ENCODE measurements around the gene FDXR.
"Not testable (repeated sequence)": the region's sequence is repeated elsewhere in the genome, so short reads cannot be mapped to it uniquely, and the experiment has no call there.

Gene FDXR, protein sequence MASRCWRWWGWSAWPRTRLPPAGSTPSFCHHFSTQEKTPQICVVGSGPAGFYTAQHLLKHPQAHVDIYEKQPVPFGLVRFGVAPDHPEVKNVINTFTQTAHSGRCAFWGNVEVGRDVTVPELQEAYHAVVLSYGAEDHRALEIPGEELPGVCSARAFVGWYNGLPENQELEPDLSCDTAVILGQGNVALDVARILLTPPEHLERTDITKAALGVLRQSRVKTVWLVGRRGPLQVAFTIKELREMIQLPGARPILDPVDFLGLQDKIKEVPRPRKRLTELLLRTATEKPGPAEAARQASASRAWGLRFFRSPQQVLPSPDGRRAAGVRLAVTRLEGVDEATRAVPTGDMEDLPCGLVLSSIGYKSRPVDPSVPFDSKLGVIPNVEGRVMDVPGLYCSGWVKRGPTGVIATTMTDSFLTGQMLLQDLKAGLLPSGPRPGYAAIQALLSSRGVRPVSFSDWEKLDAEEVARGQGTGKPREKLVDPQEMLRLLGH
- total RNA-seq: 7.2 to 13.9 (median 12.2) reads per million in 4 experiments

DNA sequence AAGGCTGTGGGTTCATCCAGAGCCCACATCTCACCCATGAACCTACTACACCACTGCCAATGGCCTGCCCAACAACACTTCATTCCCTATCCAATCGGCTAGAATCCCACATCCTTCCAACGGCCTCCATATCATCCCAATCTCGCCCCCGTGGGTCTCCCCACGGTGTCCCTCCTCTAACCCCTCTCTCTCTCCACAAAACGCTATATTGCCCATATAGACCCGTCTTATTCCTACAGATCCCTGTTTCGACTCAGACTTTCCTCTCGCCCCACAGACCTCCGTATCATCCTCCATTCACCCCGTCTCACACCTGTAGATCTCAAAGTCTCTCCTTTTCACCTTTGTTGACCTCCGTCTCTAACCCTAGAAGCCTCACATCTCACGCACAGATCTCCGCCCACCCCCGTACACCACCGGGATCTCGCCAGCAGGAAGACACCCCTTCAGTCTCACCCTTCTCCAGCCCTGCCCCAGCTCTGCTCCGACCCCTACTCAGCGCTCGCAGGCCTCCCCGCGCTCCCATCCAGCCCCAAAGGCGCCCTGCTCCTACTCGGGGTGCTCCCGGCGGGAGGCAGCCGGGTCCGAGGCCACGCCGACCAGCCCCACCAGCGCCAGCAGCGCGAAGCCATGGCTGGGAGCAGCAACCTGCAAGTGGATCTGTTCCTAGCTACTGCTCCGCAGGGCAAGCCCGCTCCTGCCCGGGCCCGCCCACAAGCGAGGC lies at the start of gene FDXR:
Gene FDXR (minus strand): TSS at position 682 of the 724 bp plus-strand sequence. CDS start 50 bp downstream, at position 632.
- DNase-seq: no peak

DNA sequence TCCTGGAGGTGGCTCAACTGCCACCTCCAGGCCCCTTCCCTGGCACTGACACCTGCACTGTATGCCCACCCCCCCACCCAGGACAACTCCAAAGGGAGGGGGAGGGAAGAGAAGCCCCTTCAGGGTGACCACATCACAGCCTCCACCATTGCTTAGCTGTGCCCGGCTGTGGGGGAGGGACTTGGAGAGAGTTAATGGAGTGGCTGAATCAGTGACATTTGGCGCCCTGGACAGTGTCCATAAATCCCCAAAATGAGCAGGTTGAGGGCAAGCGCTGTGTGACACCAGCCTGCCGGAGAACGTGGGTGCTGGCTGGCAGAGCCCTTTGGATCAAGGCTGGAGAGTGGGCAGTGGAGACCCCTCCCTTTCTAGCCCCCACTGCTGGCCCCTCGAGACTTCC lies 49.4 kb upstream of the FDXR start:
- no peak for DNase-seq

DNA sequence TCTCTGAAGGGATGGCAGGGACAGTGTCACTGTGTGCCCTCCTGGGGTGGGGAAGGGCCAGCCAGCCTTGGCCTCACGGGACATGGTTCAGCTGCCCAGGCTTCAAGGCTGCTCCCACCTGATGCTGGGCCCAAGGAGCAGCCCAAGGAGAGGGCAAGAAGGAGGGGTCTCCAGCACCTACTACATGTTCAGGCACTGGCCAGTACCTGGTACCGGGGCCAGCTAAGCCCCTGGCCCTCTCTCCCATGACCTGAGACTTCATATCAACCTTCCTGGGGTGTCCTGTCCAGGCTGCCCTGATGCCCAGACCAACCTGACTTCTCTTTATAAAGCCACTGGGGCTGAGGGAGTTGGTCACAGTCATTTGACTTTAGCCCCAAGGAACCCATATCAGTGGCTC lies 49.0 kb upstream of the FDXR start:
- no peak for DNase-seq

DNA sequence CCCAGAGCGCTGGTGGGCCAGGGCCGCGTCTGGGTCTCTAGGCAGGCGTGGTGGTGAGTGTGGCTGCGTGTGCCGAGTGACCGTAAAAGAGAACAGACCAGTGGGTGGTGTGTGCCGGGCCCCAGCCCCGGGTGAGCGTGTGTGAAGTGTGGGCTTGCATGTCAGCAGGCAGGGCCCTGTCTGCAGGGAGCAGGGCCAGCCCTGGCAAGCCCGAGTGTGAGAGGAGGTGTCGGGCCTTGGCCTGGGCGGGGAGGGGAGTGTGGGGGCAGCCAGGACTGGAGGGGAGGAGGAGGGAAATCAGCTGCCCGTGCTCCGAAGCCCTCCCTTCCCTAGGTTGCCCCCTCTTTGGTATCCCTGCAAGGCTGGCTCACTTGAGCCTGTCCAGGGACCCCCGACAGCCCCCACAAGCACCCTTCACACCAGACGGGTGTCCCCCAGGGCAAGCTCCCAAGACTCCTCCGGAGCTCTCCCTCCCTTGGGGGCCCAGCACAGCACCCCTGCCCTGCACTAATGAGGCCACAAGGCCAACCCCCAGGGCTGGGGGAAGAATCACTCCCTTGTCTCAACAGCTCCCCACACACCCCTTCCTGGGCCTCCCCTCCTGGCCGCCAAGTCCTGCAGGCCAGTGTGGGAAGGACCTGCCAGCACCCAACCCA lies 48.4 kb upstream of the FDXR start:
- no peak for DNase-seq

DNA sequence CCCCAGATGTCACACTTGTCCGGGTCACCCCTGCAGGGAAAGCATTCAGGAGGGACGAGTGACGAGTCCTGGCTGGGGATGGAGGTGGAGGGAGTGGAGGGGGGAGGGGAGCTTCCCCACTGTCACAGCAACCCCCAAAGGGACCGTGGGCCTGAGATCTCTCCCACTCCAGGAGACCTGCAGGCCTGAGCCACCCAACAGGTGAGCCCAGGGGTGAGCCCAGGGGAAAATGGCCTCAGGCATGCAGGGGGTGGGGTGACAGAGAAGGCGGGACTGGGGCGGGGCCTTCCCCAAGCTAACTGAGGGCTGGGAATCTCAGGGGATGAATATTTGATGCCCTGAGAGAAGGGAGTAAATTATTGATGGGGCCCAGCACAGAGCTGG lies 47.8 kb upstream of the FDXR start:
- no peak for DNase-seq

DNA sequence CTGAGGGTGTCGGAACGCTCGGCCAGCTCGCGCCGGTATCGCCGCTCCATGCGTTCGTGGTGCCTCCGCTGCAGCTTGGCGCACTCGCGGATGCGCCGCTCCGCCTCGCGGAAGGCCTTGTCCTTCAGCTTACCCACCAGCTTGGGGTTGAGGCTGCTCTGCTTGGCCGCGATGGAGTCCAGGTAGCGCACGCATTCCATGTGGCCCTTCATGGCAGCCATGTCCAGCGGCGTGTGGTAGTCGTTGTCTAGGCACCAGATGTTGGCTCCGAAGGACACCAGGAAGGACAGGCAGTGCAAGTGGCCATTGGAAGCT lies 47.5 kb upstream of the FDXR start:
- no peak for DNase-seq

DNA sequence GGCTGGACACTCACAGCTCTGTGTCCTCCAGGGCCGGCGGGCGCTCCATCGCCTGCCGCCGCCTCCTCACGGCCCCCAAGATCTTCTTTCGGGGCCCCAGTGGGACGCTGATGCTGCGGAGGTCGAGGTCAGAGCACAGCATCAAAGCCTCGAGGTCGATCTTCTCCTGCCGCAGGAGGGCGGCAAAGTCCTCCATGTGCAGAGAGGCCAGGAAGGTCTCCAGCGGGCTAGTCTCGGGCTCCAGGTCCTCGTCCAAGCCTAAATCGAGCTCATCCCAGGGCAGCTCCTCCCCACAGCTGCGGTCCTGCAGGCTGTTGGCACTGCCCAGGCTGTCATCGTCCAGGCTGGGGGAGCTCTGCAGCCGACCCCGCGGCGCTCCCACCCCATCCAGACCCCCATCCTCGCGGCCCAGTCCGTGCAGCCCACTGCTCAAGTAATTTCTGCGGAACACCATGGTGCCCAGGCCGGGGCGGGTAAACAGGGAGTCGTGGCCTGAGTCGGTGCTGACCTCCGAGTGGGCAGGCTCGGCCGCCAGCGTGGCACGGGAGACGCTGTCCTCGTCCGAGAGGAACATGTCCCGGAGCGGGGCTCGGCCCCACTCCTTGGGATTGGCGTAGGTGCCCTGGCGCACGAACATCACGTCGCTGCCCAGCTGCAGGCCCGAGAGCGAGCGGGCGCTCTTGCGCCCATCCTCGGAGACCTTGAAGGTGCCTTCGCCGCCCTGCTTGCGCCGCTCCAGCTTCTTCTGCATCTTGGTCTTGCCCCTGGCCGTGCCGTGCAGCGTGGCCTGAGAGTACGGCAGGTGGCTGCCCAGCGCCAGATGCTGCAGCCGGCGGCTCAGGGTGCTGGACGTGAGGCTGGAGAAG lies 46.9 kb upstream of the FDXR start:
- no peak for DNase-seq

DNA sequence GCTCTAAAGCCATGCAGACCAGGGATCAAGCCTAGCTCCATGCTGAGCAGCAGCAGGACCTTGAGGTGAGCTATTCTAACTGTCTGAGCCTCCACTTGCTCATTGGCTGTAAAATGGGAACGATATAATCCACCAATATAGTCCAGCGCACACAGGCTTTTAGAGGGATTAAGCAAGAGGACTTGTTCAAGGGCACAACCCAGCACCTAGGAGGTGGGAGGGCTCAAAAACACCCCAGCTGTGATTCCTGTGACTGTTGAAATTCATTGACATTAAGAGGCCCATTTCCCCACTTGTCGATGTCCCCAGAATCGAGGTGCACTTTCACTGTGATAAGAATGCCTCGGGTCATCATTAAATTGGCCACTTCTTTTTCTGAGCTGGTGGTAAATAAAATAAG lies 46.1 kb upstream of the FDXR start:
- DNase-seq: no peak

DNA sequence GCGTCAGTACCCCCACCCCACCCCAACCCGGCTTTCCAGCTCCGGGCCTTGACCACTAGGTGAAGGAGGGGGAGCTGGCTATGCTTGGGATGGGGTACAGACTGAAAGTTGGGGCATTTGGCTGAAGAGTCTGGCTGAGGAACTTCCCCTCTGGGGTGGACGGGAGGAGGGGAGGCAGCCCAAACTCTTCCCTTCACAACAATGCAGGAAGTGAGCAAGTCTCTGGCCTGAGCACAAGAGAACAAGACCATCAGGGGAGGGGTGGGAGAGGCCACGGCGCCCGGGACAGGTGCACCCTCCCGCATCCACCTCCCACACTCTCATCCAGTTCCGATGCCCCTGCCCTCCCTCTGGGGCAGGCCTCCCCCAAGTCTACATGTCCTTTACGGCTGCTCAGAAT lies 44.6 kb upstream of the FDXR start:
- DNase-seq: no peak

DNA sequence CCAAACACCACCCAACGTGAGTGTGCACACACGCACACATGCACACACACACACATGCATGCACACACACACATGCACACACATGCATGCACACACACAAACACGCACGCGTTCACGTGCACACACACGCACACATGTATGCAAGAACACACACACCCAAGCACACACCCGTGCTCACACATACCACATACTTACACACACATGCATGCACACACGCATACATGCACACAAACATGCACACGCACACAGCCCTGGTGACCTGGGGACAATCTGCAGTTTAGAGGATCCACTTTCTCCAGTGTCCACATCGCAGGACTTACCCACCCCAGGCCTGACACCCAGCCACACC lies 44.0 kb upstream of the FDXR start:
- DNase-seq: no peak

DNA sequence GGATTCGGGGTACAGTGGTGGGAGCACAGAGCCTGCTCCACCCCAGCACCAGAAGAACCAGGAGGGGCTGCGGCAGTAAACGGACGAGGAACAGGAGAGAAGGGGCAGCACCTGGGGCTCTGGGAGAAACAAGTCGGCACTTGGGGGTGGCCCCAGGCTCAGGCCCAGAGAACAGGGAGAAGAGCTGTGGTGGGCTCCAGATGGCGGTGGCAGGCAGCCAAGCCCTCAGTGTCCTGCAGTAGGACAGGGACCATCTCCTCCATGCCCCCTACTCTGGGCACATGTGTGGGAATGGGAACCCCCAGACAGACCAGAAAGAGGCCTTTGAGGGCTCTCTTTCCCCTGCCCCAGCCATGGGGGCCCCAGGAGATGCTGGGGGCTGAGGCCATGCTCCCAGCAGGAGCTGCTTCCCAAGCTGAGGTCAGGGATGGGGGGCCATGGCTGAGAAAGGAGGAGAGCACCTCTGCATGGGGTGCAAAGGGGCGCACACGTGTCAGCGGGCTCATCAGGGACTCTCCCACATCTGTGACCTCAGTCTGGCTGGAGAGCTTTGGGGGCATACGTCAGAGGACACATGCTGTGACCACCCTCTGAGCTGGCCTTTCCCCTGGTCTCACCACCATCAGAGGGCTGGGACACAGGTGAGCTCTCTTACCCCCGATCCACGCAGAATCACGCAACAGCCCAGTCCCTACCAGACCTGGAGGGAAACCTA lies 43.5 kb upstream of the FDXR start:
- no peak for DNase-seq

DNA sequence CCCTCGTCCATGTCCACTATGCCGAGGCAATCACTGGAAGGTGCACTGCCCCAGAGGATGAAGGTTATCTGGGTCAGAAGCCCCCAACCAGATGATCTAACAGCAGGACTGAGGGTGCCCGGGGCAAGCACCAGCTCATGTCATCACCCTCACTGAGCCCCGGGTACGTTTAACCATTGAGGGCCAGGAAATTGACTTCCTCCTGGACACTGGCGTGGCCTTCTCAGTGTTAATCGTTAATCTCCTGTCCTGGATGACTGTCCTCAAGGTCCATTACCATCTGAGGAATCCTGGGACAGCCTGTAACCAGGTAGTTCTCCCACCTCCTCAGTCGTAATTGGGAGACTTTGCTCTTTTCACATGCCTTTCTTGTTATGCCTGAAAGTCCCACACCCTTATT lies 38.6 kb upstream of the FDXR start:
- not testable (repeated sequence) for DNase-seq

DNA sequence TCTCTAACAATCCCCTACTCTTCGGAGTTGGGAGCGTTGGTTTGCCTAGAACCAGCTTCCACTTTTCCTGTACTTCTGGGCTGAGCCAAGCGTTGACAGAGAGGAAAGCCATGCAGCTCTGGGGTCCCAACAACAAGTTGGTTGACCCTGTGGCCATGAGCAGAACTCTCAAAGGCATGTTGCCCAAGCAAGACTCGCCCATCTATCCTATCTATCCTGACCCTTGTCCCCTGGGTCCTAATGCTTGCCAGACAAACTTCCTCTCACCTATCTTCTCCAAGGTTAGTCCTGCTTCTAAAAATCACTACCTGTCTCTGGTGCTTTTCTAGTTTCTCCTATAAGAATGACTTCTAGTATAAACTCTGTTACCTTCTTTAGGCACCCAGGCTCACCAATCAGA lies 36.3 kb upstream of the FDXR start:
- DNase-seq: not testable (repeated sequence)

DNA sequence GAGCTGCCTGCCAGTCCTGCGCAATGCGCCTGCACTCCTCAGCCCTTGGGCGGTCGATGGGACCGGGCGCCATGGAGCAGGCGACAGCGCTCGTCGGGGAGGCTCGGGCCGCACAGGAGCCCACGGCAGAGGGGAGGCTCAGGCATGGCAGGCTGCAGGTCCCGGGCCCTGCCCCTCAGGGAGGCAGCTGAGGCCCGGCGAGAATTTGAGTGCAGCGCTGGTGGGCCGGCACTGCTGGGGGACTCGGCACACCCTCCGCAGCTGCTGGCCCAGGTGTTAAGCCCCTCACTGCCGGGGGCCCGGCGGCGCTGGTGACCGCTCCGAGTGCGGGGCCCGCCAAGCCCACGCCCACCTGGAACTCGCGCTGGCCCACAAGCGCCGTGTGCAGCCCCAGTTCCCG lies 34.2 kb upstream of the FDXR start:
- no peak for DNase-seq

DNA sequence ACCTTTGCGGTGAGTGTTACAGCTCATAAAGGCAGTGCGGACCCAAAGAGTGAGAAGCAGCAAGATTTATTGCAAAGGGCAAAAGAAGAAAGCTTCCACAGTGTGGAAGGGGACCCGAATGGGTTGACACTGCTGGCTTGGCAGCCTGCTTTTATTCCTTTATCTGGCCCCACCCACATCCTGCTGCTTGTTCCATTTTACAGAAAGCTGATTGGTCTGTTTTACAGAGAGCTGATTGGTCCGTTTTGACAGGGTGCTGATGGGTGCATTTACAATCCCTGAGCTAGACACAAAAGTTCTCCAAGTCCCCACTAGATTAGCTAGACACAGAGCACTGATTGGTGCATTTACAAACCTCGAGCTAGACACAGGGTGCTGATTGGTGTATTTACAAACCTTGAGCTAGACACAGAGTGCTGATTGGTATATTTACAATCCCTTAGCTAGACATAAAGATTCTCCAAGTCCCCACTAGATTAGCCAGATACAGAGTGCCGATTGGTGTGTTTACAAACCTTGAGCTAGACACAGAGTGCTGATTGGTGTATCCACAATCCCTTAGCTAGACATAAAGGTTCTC lies 33.5 kb upstream of the FDXR start:
- DNase-seq: not testable (repeated sequence)

DNA sequence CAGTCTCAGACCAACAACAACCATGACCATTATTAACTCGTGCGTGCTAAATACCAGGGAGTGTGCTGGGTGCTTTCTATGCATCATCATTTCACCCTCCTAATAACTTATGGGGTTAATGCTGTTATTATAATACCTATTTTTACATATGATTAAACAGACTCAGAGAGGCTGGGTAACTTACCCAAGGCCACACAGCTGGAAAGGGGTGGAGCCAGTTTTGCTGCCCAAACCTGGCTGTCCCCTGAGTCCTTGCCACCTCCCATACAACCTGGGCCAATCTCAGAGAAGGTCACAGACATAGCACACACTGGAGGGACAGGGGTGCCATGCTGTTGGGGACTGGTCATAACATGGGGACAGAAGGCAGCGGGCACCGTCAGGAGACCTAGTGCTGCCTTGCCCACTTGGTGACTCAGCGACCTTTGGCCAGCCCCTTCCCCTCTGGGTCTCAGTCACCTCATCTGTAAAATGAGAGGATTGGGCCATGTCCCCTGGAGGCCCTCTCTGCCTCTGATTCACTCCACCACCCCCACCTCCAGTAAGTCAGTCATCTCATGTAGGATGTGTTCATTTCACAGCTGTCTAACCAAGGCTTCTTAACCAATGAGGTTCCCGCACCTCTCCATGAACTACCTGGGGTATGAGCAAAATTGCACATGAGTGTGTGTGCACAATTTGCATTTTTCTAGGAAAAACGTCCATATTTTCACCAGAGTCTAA lies 32.1 kb upstream of the FDXR start:
- no peak for DNase-seq

DNA sequence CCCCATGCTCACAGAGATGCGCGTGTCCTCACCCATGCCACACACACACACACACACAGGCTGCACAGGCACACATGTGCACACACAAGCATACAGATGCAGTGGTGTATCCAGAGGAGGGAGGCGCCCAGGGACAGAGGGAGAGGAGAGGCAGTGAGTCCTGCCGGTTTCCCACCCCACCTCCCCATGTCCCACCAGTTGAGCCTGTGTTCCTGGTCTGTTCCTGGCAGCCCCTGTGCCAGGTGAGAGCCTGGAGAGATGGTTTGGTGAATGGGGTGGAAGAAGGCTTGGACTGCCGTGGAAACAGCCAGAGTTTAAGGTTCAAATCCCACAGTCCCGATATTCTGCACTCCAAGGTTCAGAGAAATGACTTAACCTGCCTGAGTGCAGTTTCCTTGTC lies 30.9 kb upstream of the FDXR start:
- no peak for DNase-seq

DNA sequence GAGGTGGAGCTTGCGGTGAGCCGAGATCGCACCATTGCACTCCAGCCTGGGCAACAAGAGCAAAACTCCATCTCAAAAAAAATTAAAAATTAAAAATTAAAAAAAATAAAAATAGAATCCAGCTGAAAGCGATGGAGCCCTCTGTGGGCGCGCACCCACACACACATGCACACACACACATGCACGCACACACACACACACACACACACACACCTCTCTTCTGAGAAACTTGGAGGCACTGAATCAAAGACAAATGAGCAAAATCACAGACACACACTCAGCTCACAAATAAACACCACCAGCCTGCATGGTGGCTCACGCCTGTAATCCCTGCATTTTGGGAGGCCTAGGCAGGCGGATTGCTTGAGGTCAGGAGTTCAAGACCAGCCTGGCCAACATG lies 30.2 kb upstream of the FDXR start:
- no peak for DNase-seq

DNA sequence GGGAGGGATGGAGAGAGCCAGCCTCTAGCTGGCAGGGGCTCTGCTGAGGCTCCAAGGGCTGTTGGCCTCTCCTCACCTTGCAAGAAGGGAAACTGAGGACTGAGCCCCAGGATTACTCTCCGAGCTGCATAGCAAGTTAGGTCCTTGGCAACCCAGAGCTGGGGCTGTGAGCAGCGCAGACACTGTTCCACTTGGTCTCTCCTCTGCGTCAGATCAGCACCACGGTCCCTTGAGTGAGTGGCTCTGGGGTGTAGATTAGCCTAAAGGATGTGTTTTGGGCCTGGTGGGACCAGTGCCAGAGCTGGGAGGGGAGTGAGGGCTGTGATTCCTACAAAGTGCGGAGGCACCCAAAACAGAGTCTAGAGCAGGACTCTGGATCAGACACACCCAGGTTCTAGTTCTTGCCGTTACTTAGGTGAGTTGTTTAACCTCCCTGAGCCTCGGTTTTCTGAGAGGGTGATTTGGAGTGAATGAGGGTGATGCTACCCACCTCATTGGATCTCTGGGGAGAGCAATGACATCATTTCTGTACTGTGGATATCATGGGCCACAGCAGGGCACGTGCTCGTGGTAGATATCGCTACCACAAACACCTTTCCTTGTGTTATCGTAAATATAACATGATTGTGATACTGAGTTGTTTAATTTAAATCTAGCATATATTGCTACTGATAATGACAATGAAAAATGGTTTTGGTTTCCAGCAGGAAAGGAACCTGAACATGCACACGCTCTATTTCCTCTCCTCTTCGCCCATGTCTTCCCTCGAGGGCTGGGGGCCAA lies 28.8 kb upstream of the FDXR start:
- DNase-seq: no peak

DNA sequence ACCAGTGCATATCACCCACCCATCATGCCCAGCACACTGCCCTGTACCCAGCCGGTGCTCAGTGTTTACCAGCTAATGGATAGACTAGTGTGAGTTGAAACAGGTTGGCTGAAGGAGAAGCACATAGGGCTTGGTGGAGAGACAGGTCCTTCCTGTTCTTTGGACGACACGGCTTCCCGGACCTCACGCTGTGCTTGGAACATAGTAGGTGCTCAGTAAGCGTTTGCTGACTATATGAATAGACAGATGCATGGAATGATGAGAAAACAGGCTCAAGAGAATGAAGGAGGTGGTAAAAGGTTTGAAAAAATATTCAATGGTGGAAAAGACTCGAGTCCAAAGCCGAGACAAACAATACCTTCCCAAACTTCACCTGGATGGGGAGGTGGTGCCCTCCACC lies 27.4 kb upstream of the FDXR start:
- DNase-seq: no peak
